GM21619 (cell line): ENCODE results near the gene IGSF9.

Experiments used
- ATAC-seq: cut with Tn5 transposase; IDR thresholded peaks from one replicate; pipeline ENCODE4 v1.9.1; 2021; ENCODE audit not compliant: unreplicated experiment

IGSF9 gene

GRCh38 chr1:159933347-159933746, 12.1 kb downstream of the IGSF9 start:
- ATAC-seq, result no peak

GRCh38 chr1:159932296-159933285, 12.8 kb downstream of the IGSF9 start:
- ATAC-seq, result no peak

DNA sequence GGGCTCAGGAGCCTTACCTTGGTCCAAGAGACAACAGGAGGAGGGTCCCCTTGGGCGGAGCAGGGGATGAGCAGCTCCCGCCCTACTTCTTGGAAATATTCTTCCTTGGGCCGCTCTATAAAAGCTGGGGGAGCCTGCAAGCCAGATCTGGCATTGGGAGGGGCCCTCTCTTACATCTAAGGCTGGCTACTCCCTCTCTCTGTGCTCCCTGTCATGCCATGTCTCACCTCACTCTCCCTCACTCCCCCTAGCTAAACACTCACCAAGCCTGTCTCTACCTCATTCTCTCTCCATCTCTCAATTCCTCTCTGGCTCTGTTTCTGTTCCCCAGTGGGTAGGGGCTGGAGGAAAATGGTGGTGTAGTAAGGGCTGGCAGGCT, 13.6 kb downstream of the IGSF9 start:
- no peak for ATAC-seq

GRCh38 chr1:159931101-159931794, 14.2 kb downstream of the IGSF9 start:
- ATAC-seq, result no peak

DNA sequence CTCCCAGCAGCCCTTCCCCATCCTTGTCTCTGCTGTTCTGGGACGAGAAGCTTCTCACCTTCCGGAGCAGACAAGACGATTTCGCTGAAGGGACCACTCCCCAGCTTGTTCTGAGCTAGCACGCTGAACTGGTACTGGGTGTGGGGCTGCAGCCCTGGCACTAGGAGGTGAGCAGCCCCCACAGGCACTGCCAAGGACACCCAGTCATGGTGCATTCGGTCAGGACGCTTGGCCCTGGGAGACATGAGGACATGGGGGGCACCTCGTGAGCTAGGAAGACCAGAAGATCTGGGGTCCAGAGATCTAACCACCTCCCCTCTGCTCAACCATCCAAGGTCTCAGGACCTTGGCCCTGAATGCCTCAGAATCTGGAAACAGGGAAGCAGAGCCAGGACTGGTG, 14.8 kb downstream of the IGSF9 start:
- no peak for ATAC-seq

GRCh38 chr1:159930216-159930615, 15.2 kb downstream of the IGSF9 start:
- no peak for ATAC-seq

DNA sequence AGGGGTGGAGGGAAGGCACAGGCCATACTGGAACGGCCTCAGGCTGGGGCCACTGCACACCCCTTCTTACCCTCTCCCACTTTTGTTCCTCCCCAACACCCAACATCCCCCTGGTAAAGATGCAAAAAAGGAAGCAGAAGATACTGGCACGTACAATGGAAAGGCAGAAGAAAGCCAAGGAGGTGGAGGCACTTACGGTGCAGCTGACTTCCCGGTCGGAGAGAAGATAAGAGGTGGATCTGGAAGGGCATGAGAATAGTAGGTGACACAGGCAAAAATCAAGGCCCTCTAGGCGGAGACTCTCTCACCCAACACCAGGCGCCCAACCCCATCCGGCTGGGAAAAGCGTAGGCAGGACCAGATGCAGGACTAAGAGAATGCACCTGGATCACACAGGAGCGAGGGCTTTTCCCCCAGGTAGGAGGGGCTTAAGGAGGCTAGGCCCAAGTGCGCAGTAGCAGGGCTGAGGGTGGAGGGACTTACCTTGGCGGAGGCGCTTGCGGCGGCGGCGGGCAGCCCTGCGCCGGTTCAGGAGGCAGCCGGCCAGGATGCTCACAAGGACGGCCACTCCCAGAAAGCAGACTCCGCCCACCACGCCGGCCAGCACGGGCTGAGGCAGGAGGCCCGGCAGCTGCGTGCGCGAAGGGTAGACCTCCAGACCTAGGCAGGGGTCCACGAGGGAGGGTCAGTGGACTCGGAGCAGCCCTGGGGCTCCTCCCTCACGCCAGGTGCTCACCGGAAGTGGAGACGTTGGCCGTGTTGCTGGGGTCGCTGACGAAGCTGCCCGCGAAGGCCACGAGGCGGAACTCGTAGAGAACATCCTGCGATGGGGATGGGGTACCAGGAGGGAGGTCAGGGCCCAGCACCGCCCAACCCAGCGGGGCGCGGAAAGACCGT, 16.0 kb downstream of the IGSF9 start:
- ATAC-seq, result no peak

DNA sequence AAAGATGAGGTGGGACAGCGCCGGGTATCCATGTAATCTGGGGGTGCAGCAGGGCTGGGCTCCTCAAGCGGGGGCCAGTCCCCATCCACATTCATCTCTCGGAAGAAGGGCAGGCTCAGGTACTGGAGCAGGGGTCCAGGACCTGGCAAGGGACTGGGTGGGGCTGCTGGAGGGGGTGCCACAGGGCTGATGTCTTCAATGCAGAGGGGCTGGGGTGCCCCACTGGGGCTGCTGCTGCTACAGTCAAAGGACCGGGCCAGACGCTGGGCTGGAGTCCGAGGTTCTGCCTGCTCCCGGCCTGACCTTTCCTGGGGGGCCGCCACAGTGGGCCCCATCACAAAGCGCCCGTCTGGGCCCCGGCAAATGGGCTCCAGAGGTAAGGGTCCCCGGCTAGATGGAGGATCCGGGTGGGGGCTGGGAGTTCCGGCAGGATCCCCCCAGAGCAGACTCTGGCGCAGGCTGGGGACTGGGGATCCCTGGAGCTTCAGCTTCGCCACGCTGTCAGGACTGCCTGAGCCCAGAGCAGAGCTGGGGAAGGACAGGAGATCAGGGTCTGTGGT, 16.8 kb downstream of the IGSF9 start:
- no peak for ATAC-seq

DNA sequence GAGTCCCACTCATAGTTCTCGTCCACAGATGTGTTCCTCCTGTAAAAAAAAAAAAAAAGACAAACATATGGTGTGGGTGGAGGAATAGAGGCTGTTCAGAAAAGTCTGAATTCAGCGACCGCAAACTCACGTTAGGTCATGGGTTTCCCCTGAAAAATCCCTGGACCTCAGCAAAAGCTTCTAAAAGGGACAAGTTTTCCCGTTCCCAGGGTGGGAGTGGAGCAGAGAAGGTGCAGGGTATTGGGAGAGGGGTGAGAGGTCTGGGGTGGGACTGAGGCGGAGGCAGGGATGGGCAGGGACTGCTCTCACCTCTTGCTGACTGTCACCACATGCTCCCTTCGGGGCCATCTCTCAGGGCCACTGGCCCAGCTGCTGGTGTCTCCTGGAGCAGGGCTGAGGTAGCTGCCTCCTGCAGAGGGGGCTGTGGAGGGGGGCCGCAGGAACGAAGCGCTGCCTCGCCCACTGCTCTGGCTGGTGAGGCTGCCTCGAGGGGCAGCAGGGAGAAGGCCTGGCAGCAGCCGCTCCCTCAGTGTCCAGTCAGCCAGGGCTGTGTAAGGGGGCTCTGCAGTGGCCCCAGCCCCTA, 17.5 kb downstream of the IGSF9 start:
- ATAC-seq, result no peak

GRCh38 chr1:159927211-159927848, 18.1 kb downstream of the IGSF9 start:
- ATAC-seq, result no peak

GRCh38 chr1:159925719-159926078, 19.7 kb downstream of the IGSF9 start:
- peak; percentile 4 for ATAC-seq

DNA sequence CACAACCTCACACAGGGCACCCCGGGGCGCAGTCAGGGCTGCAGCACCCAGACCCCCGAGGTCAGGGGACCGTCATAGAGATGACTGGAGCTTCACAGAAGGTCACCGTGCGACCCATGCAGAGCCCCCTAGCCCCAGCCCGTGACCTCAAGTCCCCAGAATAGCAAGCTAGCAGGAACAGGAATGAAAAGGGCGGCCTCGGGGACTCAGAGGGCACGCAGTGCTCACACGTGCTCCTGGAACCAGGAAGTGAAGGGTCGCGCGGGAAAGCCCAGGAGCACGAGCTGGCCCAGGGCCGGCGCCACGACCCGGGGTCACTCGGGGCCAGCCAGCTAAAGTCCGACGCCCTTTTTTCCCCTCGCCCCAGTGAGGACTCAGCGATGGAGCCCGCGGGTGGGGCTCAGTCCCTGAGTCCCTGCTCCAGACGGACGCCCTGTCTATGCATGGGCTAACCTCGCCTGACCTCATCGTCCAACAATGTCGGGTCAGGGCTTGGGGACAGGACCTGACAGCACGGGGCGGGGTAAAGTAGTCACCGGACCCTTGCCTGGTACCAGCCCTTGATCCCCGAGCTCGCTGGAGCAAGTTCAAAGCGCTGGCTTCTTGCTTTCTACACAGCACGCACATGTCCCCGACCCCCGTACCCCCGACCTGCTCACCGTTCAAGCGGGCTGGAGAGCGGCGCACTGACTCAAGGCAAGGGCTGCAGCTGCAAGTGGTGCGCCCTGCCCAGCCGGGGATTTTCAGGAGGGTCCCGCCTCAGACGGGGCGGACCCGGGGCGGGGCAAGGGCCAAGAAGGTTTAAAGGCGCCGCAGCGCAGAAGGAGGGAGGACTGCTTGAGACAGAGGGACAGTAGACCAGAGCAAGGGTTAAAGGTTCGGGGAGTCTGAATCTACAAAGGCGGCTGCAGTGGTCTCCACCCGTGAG, 20.4 kb downstream of the IGSF9 start, which contains the start of gene TAGLN2:
Gene TAGLN2, minus strand, starts transcription at position 717 of the 928 bp plus-strand sequence. CDS start 4,998 bp downstream, outside the sequence.
- peak; percentile 59 for ATAC-seq

DNA sequence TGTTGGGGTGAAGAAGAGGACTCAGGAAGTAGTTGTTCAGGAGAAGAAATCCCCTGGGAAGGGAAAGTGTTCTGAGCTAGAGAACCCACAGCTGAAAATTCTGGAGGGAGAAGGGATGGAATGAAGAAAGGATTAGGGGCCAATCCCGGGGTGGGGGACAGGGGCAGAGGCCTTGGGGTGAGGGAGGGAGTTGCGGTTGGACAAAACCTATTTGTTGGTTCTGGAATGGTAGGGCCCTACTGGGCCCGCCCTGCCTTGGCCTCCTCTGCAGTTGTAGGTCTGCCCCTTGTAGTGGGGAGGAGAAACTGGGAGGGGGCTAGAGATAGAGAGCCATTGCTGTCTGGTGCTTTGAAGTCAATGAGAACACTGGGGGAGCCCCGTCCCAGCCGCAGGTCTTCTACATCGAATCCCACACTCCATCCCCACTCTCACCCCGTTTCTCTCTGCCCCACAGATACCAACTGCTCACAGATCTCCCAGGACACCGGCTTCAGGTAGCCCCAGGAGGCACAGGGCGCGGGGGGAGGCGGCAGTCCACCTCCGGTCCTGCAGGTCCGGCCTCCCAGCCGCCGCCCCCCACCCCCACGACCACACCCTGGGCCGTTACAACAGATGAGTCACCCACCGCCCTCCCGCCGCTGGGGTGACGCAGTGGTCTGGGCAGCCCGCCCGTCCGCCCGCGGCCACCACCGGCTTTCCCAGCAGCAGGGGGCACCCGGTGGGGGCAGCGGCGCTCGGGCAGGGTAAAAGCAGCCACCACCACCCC, 21.2 kb downstream of the IGSF9 start:
- ATAC-seq, result no peak

- peak; percentile 24 for ATAC-seq
Measured at GRCh38 chr1:159923203-159924024, 22.0 kb downstream of the IGSF9 start.

DNA sequence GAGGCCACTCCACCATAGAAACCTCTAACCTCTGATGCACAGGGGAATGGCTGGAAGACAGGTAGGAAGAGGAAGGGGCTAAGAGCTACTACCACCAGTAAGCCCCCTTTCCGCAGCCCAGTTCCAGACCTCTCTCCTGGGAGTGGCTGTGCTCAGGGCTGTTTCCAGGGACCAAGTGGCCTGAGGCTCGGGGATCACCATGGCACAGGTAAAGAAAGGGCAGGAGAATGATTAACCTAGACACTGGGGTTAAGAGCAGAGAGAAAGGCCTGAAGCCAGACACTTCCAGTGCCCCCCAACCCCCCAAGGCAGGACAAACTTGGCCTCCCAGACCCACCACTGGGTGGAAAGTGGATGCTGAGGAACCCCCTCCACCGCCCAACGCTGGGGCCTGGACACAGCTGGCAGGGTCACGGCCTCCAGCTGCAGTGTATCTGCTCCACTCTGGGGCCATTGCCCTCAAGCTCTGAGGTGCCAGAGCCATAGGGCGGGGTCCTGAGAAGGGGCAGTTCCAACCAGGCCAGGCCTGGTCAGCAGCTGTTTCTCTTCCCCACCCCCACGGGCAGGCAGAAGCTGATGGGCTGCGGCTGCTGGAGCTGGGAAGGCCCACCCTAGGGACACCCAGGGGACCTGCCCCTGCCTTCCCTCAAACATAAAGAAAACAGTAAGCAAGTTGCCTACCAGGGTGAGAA, 22.8 kb downstream of the IGSF9 start:
- no peak for ATAC-seq

- ATAC-seq, result no peak
Measured at GRCh38 chr1:159921700-159922504, 23.5 kb downstream of the IGSF9 start.
